HG03066 (cell line): ENCODE measurements around the gene LCN9.
"Not testable (repeated sequence)": the region's sequence is repeated elsewhere in the genome, so short reads cannot be mapped to it uniquely, and the experiment has no call there.

ENCODE experiments used
- ATAC-seq: cut with Tn5 transposase; IDR thresholded peaks from one replicate; pipeline ENCODE4 v1.9.1; 2021; ENCODE audit warnings: low read depth; ENCODE audit not compliant: unreplicated experiment

LCN9 gene

DNA sequence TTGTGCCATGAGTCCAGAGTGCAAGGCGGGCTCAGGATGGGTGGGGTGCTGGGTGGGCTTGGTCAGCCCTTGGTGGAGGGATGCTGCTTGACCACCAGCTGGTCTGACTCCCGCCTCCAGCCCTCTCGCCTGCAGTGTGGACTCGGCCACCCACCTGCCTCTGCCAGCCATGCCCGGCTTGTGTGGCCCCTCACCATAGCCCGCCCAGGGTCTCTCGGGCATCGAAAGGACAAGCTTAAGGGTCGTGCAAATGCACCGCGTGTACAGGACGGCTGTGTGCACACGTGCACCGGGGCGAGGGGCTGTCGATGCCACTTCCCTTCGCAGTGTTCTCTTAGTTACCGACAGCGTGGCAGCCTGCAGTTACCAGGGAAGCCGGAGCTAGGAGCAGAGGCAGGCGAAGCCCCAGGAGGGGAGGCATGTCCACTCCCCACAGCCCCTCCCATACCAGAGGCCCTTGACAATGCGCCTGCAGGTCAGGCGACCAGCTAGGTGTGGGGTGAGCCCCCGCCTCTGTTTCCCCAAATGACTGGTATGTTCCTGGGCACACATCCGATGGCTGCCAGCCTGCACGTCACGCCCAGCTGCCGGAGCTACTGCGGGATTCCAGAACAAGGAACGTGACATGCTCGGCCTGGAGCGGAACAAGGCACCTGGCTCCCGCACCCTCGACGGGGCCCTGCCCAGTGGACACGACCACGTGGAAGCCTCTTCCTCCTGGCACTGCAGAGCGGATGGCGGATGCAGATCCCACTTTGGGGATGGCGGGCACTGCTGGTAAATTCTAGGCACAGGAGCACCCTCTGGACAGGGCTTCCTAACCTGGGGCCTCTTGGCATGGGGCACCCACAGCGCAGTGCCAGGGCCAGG is 7.8 kb downstream of the LCN9 start:
- no peak for ATAC-seq

DNA sequence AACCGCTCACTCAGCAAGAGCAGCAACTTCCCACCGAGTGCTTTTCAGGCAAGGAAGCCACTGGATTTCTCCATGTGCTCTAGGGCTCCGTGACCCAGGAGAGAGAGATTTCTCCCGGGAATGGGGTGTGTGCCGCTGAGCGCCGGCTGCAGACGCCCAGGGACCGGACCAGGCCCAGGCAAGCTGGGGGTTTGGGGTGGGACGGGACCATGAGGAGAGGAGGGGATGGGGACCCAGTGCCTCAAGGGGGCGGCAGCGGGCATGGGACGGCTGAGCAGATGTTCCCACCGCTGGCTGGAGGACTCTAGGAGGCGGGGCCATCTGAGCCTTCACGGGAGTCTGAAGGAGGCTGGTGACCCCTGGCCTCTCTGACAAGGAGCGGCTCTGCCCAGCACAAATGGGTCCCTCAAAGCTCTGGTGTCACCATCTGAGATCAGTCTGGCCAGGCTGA is 8.5 kb downstream of the LCN9 start:
- ATAC-seq: no peak

DNA sequence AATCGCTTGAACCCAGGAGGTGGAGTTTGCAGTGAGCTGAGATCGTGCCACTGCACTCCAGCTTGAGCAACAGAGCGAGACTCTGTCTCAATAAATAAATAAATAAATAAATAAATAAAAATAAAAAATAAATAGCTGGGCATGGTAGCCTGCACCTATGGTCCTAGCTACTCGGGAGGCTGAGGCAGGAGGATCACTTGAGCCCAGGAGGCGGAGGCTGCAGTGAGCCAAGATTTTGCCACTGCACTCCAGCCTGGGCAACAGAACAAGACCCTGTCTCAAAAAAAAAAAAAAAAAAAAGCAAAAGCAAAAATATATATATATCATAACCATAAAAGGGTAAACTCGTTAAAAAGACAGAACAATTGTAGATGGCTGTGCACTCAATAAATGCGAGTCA is 9.7 kb downstream of the LCN9 start:
- ATAC-seq: not testable (repeated sequence)

DNA sequence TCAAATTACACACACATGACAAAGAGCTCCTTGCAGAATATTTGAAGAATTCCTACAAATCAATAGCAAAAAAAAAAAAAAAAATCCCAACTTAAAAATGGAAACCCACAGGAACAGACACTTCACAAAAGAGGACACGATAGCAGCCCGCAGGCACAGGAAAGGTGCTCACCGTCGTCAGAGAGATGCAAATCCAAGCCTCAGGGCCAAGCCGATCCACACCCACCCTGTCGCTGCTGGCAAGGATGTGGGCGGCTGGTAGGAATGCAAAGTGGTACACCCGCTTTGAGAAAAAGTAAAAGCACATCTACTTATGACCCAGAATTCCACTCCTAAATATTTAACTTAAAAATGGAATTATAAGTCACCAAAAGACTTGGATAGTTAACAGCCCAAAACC is 10.8 kb downstream of the LCN9 start:
- no peak for ATAC-seq

DNA sequence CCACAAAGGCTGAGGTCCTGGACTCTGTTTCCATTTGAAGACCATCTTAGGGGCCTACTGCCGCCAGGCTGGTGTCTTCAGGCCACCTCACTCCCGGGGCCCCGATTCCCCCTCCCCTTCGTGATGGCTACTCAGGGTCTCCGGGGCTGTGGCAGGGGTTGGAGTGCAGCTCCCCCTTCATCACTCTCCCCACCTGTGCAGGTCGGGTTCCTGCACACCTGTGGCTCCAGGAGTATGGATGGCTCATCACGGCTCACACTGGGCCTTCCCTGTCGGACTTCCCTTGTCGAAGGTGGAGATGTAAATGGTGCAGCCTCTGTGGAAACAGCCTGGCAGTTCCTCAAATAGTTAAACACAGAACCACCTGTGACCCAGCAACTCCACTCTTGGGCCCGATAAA is 11.9 kb downstream of the LCN9 start:
- no peak for ATAC-seq

DNA sequence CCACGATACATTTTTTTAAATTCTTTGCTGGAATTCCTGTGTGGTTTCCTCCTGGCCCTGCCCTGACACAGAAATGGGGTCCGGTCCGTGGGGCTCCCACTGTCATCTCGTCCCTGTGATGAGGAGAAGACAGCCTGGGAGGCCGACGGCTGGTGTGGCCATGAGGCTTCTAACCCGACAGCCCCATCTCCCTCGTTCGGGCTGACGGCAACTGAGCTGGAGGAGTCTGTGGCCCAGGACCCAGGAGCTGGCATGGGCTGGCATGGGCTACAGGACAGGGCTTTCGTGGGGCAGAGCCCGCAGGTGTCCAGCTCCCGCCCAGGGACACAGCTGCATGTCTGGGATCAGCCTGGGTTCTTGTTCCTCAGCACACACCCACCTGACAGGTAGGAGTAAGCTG is 13.8 kb downstream of the LCN9 start:
- ATAC-seq: no peak

DNA sequence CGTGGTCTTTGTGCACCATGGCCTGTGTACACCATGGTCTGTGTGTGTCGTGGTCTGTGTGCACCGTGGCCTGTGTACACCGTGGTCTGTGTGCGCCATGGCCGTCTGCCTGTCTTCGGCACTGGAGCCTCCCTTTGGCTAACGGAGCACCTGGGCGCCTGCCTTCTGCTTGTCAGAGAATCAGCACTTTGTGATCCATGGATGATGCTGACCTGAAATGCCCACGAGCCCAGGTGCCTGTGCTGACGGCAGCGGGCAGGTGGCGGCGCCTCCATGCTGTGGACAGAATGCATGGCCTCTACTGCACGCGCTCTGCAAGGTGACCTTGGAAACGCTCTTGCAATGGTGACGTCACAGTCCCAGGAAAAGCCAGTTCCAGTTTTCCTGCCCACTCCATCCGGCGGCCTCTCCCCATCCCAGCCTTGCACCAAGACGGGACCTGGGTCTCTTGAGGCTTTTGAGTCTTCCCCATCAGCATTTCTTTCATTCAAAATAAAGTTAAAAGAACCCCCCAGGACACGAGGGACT is 14.6 kb downstream of the LCN9 start:
- ATAC-seq: no peak

DNA sequence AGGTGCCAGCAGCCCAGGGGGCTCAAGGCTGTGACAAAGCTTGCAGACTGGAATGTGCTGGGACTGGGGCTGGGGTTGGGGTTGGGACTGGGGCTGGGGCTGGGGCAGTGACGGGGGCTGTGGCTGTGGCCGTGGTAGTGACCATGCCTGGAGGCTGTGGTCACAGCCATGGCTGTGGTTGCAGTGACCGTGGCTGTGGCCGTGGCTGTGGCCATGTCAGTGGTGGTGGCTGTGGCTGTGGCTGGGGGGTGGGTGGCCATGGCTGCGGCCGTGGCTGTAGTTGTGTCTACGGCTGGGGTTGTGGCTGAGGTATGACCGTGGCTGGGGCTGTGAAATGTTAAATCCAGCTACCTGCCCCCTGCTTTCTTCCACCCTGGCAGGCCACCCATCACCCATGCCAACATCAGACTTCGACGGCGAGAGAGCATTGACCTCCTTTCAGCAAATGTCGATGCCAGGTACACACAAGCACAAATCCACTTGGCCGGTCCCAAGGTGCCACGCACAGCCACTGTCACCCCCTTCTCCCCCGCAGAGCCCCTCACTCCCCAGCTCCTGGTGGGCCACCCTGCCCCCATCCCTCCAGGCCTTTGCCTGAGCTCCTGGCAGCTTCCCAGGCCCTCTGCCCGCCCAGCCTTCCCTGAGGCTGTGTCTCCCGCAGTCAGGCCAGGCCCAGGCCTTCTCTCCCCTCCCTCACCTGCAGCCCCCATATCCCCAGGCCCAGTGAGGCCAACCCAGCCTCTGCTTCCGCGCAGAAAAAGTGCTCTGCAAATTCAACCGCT is 15.3 kb downstream of the LCN9 start:
- ATAC-seq: no peak

DNA sequence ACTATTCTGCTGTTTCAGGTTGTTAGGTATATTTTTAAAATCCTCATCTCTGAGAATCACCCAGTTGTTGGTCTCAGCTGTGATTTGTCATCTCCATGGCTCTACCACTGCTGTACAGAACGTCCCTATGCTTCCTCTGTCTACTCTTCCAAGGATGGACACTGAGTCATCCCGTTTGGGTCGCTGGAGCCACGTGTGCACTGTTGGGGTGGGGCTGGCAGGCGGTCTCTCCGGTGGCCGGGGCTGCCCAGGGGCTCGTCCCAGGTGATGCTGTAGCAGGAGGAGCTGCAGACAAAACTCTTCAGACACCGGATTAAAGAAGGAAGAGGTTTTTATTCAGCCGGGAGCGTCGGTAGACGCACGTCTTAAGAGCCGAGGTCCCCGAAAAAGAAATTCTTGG is 16.9 kb downstream of the LCN9 start:
- ATAC-seq: no peak

DNA sequence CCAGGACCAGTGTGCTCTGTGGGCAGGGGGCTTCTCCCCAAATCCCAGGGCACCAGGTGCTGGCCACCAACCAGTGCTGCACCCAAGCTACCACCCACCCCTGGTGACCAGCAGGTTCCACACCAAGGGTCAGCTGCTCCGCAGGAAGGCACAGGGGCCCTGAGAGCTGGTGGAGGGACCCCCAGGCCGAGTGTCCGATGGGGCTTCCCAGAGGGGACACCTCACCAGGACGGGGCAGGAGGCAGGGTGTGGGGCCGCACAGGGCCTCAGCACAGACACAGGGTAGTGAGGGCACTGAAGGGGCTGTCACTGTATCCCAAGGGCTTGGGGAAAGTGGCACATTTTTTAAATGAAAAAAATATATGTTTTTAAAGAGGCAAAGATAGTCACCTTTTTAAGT is 18.1 kb downstream of the LCN9 start:
- no peak for ATAC-seq

DNA sequence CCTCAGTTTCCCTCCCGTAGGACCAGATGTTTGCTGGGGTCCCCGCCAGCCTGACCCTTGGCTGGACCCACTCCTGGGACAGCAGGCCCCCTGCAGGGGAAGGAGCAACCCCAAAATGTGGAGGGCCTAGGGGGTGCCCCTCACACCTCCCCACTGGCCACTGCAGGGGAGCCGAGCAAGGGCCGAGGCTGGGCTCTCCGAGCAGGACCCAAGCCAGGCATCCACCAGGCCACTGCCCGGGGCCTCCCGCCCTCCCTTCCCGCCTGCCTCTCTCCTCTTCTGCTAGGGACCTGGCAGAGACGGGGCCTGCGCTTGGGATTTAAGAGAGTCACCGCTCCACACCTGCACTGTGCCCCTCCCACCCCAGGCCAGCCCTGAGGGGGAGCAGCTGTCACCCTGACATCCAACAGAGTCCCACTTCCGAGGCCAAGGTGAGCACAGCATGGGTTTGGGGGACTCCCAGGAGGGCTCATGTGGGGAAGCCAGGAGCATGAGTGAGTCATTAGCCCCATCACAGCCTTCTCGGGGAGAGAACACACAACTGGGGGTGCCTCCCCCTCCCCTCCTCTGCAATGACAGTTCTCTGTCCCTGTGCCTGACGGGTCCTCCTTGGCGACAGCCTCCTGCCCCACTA is 20.4 kb downstream of the LCN9 start:
- ATAC-seq: no peak

DNA sequence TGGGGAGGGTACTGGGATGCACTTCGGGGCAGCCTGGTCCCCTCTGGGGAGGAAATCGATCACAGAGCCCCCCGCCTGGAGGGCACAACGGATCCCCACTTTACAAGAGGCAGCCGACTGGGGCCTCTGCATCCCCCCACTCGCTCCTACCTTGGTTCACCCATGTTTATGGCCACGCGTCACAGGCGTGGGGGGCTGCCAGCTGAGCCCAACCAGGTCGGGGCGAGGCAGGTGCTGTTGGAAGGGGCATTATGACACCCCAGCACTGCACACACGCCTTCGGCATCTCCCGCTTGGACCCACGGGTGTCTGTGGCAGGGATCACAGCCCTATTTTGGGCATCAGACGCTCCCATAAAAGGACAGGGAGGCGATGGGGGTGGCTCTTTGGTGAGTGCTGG is 21.6 kb downstream of the LCN9 start:
- no peak for ATAC-seq

DNA sequence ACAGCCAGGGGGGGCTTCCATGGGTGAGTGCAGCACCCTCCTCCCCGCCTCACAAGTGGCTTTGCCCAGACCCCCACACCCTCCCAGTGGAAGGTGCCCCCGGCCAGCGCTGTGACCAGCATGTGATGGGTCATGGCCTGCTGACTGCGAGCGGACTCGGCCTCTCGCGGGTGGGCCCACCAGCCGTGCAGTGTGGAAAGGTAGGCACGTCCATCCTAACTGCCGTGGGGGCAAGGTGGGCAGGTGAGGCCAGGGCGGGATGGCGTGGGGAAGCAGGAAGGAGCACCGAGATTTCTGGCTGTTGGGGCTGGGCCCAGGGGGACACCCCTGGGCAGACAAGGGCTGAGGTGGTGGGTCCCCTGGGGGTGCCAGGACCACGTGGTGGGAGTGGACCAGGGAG is 24.1 kb downstream of the LCN9 start:
- no peak for ATAC-seq

DNA sequence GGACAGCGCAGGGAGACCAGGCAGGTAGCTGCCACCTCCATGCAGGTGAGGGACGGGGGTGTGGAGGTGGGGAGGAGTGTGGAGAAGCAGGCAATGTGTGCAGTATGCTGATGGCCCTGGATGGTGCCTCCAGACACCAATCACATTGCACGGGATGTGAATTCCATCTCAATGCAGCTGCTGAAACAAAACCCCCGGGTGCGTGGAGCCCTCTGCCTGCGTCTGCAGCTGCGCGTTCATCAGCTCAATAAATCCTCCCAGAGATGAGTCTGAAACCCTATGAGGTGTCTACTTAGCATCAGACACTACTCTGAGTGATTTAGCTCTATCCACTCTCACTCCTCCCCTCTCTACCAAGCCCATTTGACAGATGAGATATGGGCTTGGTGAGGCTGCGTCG is 25.9 kb downstream of the LCN9 start:
- ATAC-seq: no peak

DNA sequence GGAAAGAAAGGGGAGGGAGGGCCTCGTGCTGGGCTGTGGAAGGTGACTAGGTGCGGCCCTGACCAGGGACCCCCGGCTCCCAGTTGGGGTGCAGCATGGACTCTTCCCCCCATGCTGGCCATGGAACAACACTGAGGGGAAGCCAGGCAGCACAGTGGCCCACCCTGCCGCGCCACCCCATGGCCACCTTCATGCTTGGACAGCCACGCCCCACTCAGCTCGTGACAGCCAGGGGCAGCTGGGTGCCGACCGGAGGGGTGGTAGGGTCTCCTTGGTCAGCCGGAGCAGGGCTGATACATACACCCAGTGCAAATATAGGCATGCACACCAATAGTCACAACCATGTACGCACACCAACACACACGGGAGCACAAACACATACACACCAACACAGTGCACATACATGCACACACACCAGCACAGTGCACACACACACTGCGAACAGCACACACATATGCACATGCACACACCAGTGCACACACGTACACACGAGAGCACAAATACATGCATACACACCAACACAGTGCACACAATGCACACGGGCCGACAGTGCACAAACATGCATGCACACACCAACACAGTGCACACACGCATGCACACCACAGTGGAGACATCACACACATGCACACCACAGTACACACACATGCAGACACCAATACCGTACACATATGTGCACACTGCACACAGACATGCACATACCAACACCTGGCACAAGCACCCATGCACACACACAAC is 27.9 kb downstream of the LCN9 start:
- no peak for ATAC-seq

DNA sequence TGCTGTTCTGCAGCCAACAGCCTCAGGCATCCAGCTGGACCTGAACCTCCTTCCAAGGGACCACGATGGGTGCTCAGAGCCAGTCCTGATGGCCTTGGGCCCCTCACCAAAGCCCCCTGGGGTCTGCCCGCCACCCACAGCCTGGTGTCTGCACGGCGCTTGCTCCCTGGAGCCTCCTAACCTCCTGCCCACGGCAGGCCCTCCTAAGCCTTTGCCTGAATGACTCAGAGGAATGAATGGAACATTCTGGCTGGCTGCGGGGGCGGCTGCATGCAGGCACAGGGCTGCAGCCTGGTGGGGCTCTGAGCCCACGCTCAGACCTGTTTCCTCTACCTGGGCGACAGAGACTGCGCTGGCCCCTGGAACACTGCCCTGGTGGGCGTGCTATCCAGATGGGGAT is 29.3 kb downstream of the LCN9 start:
- ATAC-seq: no peak

DNA sequence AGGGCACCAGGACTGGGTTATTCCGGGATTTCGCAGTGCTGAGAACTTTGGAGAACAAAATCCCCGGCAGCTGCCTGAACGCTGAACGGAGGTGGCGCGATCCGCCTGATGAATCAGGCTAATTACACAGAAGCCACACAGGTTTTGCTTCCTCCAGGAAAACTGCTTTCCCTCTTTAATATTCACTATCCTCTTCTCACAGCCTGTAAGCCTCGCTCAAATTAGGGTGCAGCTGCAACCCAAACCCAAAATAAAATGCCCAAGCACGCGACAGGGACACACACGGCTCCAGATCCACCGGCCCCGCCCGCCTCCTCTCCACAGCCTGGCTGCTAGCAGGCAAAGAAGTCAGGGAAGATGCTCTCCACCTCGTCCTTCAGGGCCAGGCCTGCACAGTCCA is 30.2 kb downstream of the LCN9 start:
- no peak for ATAC-seq

DNA sequence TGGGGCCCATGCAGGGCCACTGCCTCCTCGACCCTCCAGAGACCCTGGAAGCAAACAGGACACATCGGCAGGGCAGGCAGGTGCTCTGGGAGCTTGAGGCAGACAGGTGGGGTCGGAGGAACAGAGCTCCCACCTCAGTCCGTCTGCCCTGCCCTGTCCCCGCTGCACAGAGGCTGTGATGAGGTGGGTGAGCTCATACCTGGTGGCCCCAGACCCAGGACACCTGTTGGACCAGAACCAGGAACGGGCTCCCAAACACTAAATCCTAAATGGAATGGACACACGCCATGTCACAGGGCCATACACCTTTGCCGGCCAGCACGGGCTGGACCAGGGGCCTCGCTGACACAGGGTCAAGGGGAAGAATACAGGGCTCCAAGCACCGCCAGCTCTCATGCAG is 30.7 kb downstream of the LCN9 start:
- ATAC-seq: no peak

DNA sequence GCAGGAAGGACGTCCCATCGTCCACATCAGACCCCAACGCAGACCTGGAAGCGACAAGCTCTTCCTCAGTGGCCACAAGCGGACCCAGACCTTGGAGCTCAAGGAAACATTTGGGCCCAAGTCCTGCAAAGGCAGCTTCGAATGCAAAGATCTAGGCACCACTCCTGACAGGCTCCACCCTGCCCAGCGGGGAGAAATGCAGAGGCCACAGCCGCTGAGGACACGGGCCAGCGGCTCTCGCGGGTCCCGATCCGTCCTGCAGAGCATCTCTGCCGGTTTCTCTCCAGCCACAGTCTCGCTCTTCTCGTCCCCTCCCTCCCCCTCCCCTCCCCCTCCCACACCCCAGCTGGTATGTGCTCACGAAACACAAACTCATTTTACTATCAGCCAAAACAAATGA is 31.3 kb downstream of the LCN9 start:
- ATAC-seq: no peak

DNA sequence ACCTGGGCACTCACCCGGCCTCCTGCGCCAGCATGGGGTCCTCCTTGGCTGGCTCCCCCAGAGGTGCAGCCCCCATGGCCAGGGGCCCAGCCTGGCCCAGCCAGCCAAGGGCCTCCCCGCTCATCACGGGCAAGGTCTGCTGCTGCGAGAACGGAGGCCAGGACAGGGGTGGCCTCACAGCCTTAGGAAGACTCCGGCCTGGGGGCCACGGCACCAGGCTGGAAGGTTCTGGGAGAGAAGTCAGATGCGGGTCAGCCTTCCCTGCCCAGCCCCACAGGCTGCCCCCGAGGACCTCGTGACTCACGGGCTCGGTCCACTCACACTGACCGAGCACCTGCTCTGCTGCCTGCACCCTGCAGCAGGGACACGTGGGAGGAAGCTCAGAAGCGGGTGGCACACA is 31.9 kb downstream of the LCN9 start:
- no peak for ATAC-seq

DNA sequence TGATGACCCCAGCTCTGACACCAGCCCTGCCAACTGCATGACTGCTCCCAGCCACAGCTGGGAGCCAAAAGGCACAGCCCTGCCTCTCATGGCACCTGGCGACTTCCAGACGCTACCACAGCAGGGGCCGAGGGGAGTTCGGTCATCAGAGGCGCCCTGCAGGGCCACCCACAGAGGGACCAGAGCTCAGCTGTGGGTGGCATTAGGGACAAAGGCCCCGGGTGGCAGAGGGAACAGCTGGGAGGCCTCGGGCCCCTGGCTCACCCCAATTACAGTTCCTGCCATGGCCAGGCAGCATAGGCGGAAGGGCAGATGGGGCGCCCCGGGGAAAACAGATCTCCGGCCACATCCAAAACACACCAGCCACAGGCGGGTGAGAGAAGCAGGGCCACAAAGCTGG is 32.5 kb downstream of the LCN9 start:
- ATAC-seq: no peak
